Osteocyte (in vitro differentiated cells): ENCODE measurements around the gene TMEM263. TPM values are rescaled to one million over a fixed set of nuclear protein-coding genes. Genes with fewer than 3 reads are reported as not detected.
"Not testable (repeated sequence)": the region's sequence is repeated elsewhere in the genome, so short reads cannot be mapped to it uniquely, and the experiment has no call there.

ENCODE experiments used
- DNase-seq: peaks from one replicate; pipeline ENCODE4 v3.0.0; 2021; ENCODE audit warnings: mixed read lengths; ENCODE audit not compliant: unreplicated experiment; ENCODE audit errors: extremely low spot score
- H3K27ac Mint-ChIP-seq: one replicate; pipeline ENCODE4 v1.8.0; 2021; ENCODE audit warnings: mild to moderate bottlenecking, mixed read lengths; ENCODE audit not compliant: unreplicated experiment
- H3K27me3 Mint-ChIP-seq: one replicate; pipeline ENCODE4 v1.8.0; 2021; ENCODE audit warnings: mixed read lengths; ENCODE audit not compliant: unreplicated experiment
- H3K36me3 Mint-ChIP-seq: one replicate; pipeline ENCODE4 v1.8.0; 2021; ENCODE audit warnings: mixed read lengths; ENCODE audit not compliant: unreplicated experiment
- H3K4me1 Mint-ChIP-seq: one replicate; pipeline ENCODE4 v1.8.0; 2021; ENCODE audit warnings: mixed read lengths; ENCODE audit not compliant: unreplicated experiment
- H3K4me3 Mint-ChIP-seq: one replicate; pipeline ENCODE4 v1.8.0; 2021; ENCODE audit warnings: mild to moderate bottlenecking, moderate library complexity, mixed read lengths; ENCODE audit not compliant: unreplicated experiment
- H3K9me3 Mint-ChIP-seq: one replicate; pipeline ENCODE4 v1.8.0; 2021; ENCODE audit warnings: mixed read lengths; ENCODE audit not compliant: unreplicated experiment
- CTCF ChIP-seq: fragments of 200-600 bp; sonication (generic); IDR thresholded peaks from 2 replicates; pipeline ENCODE4 v1.5.0; 2021; ENCODE audit warnings: antibody characterized with exemption, mild to moderate bottlenecking, moderate library complexity
- total RNA-seq: library from RNA; stranded (reverse); gene quantifications from 2 replicates; pipeline ENCODE4 v1.2.1, GENCODE V29; 2021

The TMEM263 gene
- total RNA-seq, 1 donor from 2014 or later = 105 TPM

GRCh38 chr12:106917503-106917902 lies 38.2 kb upstream of the TMEM263 start:
- Mint-ChIP-seq H3K36me3 (no peaks in the 10 kb centered on the region), H3K4me3 (no peak overlapping the region), H3K9me3 (no peaks in the 10 kb centered on the region), H3K27me3 (peaks cover 36% of the 10 kb centered on the region), H3K4me1 (peaks cover 3% of the 10 kb centered on the region), H3K27ac (no peak overlapping the region)
- no peak for TF ChIP-seq CTCF
- DNase-seq = no peak

DNA sequence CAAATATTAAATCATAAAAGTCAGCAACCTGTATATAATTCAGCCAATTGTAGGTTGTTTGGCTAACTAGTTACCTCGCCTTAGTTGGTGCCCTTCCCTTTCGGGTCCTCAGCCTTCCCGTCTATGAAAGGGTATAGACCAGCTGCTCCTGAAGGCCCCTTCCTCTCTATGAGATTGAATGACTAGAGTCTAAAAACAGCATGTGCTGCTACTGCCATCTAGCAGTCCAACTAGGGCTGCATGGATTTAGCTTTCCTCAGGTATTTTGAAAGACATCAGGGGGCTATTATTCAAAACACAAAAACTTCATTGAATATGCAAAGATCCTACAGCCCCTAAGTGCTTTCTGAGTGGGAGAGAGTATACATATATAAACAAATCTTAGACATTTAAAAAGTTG lies 37.0 kb upstream of the TMEM263 start:
- DNase-seq = no peak
- no peaks in the 10 kb centered on the region for H3K36me3 Mint-ChIP-seq
- no peak overlapping the region for H3K27ac Mint-ChIP-seq

DNA sequence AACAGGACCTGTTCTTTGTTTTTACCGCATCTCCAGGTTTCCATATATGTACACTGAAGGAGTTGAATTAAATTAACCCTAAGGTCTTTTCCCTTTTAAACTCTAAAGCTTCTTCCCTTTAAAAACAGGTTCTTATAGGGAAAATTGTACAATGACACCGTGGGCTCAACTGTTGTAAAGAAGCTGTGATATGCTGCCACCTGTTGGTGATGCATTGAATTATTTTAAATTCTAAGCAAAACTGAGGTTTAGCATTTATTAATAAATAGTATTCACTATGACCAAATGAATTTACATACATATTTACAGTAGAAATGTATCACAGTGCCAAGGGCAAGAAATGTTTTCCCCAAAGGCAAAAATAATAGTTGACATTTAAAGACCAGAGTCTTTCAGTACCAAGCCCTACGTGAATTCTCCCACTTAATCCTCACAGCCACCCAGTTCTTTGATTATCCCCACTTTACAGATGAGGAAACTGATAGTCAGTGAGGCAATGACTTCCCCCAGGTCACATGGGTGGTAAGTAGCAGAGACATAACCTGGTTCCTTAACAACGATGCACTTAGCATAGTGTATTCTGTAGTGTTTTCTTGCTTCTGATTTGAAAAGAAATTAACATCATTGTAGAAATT lies 35.7 kb upstream of the TMEM263 start:
- H3K36me3 Mint-ChIP-seq = no peaks in the 10 kb centered on the region
- peak; percentile 78 for TF ChIP-seq CTCF
- H3K4me1 Mint-ChIP-seq = peaks cover 3% of the 10 kb centered on the region
- no peak for DNase-seq
- H3K9me3 Mint-ChIP-seq = peaks cover 4% of the 10 kb centered on the region
- no peak overlapping the region for H3K27ac Mint-ChIP-seq
- no peak overlapping the region for H3K4me3 Mint-ChIP-seq
- H3K27me3 Mint-ChIP-seq = peaks cover 50% of the 10 kb centered on the region

More for the DNA sequence above, 37.0 kb upstream of the TMEM263 start:
- Mint-ChIP-seq H3K9me3 (no peaks in the 10 kb centered on the region), H3K4me3 (no peak overlapping the region), H3K4me1 (peaks cover 3% of the 10 kb centered on the region), H3K27me3 (peaks cover 46% of the 10 kb centered on the region)
- TF ChIP-seq CTCF = peak; percentile 71

DNA sequence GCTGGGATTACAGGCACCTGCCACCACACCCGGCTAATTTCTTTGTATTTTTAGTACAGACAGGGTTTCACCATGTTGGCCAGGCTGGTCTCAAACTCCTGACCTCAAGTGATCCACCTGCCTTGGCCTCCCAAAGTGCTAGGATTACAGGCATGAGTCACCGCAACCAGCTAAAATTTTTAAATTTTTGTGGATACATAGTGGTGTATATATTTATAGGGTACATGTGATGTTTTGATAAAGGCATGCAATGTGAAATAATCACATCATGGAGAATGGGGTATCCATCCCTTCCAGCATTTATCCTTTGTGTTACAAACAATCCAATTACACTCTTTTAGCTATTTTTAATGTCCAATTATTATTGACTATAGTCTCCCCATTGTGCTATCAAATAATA lies 33.7 kb upstream of the TMEM263 start:
- H3K27ac Mint-ChIP-seq, H3K9me3 Mint-ChIP-seq, DNase-seq, H3K36me3 Mint-ChIP-seq, H3K4me3 Mint-ChIP-seq, H3K4me1 Mint-ChIP-seq: not testable (repeated sequence)
- H3K27me3 Mint-ChIP-seq = peaks cover 43% of the 10 kb centered on the region

DNA sequence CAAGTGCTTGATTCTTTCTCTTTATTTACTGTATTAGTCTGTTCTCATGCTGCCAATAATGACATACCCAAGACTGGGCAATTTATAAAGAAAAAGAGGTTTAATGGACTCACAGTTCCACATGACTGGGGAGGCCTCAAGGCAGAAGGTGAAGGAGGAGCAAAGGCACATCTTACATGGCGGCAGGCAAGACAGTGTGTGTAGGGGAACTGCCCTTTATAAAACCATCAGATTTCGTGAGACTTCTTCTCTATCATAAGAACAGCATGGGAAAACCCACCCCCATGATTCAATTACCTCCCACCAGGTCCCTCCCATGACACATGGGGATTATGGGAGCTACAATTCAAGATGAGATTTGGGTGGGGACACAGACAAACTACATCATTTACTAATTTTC lies 32.1 kb upstream of the TMEM263 start:
- H3K4me1 Mint-ChIP-seq, H3K36me3 Mint-ChIP-seq, H3K9me3 Mint-ChIP-seq, H3K4me3 Mint-ChIP-seq, H3K27ac Mint-ChIP-seq, DNase-seq: not testable (repeated sequence)
- H3K27me3 Mint-ChIP-seq = peaks cover 45% of the 10 kb centered on the region

DNA sequence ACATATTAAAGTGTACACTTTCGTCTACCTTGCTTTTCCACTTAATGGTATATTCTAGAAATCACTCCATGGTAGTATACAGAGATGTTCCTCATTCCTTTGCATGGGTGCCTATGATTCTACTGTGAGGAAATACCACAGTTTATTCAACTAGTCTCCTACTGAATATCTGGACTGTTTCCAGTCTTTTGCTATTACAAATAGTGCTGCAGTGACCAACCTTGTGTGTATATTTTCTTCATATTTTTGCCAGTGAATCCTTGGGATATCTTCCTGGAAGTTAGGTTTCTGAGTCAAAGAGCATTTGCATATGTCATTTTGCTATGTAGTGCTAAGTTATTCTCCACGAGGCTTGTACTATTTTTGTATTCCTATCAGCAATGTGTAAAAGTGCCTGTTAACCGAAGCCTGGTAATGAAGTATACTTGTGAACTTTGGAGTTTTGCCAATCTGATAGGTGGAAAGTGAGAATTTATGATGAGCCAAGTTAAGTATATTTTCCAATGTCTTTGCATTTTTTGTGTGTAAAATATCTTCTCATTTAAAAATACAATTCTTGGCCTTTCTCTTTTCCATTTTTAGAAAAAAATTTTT lies 31.3 kb upstream of the TMEM263 start:
- Mint-ChIP-seq H3K4me3 (no peak overlapping the region), H3K36me3 (no peaks in the 10 kb centered on the region), H3K27me3 (peaks cover 47% of the 10 kb centered on the region), H3K27ac (no peak overlapping the region), H3K4me1 (peaks cover 3% of the 10 kb centered on the region), H3K9me3 (peaks cover 4% of the 10 kb centered on the region)
- no peak for TF ChIP-seq CTCF
- no peak for DNase-seq
